Neural crest cell (in vitro differentiated cells): Measurements from ENCODE around the gene CDH5. TPM values are rescaled to one million over a fixed set of nuclear protein-coding genes. Genes with fewer than 3 reads are reported as not detected.
A peak's percentile ranks its signal among the peaks of the same experiment; 100 is the strongest.

ENCODE experiments used
- DNase-seq: peaks from one replicate; pipeline ENCODE4 v3.0.0; 2021; ENCODE audit warnings: low read depth, mixed read lengths, low spot score
- H3K27ac Mint-ChIP-seq: one replicate; pipeline ENCODE4 v1.8.0; 2021; ENCODE audit warnings: mild to moderate bottlenecking, mixed read lengths; ENCODE audit not compliant: unreplicated experiment
- H3K27me3 Mint-ChIP-seq: 2 replicates; pipeline ENCODE4 v1.8.0; 2021; ENCODE audit warnings: low read depth, mild to moderate bottlenecking, mixed read lengths
- H3K36me3 Mint-ChIP-seq: 2 replicates; pipeline ENCODE4 v1.8.0; 2021; ENCODE audit warnings: low read depth, mild to moderate bottlenecking, mixed read lengths
- H3K4me1 Mint-ChIP-seq: 2 replicates; pipeline ENCODE4 v1.8.0; 2021; ENCODE audit warnings: mixed read lengths
- H3K4me3 Mint-ChIP-seq: one replicate; pipeline ENCODE4 v1.8.0; 2021; ENCODE audit warnings: mild to moderate bottlenecking, mixed read lengths
- H3K9me3 Mint-ChIP-seq: 2 replicates; pipeline ENCODE4 v1.8.0; 2021; ENCODE audit warnings: mixed read lengths
- CTCF ChIP-seq: fragments of 200-600 bp; sonication (generic); conservative IDR thresholded peaks from 2 replicates; pipeline ENCODE4 v1.5.0; 2021; ENCODE audit warnings: antibody characterized with exemption, mild to moderate bottlenecking
- total RNA-seq: library from RNA; stranded (reverse); gene quantifications from 2 replicates; pipeline ENCODE4 v1.2.1, GENCODE V29; 2021

CDH5 gene
- total RNA-seq, 1 donor from 2014 or later = 0.56 TPM

GRCh38 chr16:66332634-66333610 is 33.6 kb upstream of the CDH5 start:
- no peak for DNase-seq
- H3K27me3 Mint-ChIP-seq = peaks cover 11% of the 10 kb centered on the region
- H3K9me3 Mint-ChIP-seq = peaks cover 8% of the 10 kb centered on the region
- no peak overlapping the region for H3K4me3 Mint-ChIP-seq
- no peaks in the 10 kb centered on the region for H3K4me1 Mint-ChIP-seq
- TF ChIP-seq CTCF = no peak
- H3K36me3 Mint-ChIP-seq = no peaks in the 10 kb centered on the region
- peak overlapping the region; percentile 53 for H3K27ac Mint-ChIP-seq

GRCh38 chr16:66334853-66335574 is 31.5 kb upstream of the CDH5 start:
- Mint-ChIP-seq H3K9me3 (peaks cover 12% of the 10 kb centered on the region), H3K27me3 (peaks cover 11% of the 10 kb centered on the region), H3K4me3 (no peak overlapping the region), H3K4me1 (no peaks in the 10 kb centered on the region), H3K36me3 (no peaks in the 10 kb centered on the region), H3K27ac (no peak overlapping the region)
- DNase-seq = no peak
- TF ChIP-seq CTCF = no peak

GRCh38 chr16:66335704-66336329 is 30.7 kb upstream of the CDH5 start:
- no peak for TF ChIP-seq CTCF
- peaks cover 12% of the 10 kb centered on the region for H3K9me3 Mint-ChIP-seq
- DNase-seq = no peak
- no peaks in the 10 kb centered on the region for H3K36me3 Mint-ChIP-seq
- H3K27me3 Mint-ChIP-seq = peaks cover 10% of the 10 kb centered on the region
- no peaks in the 10 kb centered on the region for H3K4me1 Mint-ChIP-seq
- no peak overlapping the region for H3K4me3 Mint-ChIP-seq
- H3K27ac Mint-ChIP-seq = no peak overlapping the region

GRCh38 chr16:66337463-66338188 is 28.9 kb upstream of the CDH5 start:
- no peak for DNase-seq
- no peak overlapping the region for H3K27ac Mint-ChIP-seq
- peaks cover 9% of the 10 kb centered on the region for H3K27me3 Mint-ChIP-seq
- H3K4me3 Mint-ChIP-seq = no peak overlapping the region
- peaks cover 9% of the 10 kb centered on the region for H3K9me3 Mint-ChIP-seq
- TF ChIP-seq CTCF = no peak
- no peaks in the 10 kb centered on the region for H3K36me3 Mint-ChIP-seq
- no peaks in the 10 kb centered on the region for H3K4me1 Mint-ChIP-seq
